ENCODE data around the gene RPL9.

GRCh38 chr4:39407584-39407885, 51.2 kb downstream of the RPL9 start:
- TF ChIP-seq CTCF (IDR thresholded peaks at IDR 0.05), result no peak
- no peak for TF ChIP-seq EP300 (IDR thresholded peaks at IDR 0.05)
- TF ChIP-seq POLR2A (IDR thresholded peaks at IDR 0.05), result no peak

All from gastroesophageal sphincter (tissue), 3 donors.